Head of caudate nucleus (tissue), 42 donors: ENCODE measurements around the gene HSPB2.

Source experiments
- DNase-seq, 42 donors: peaks; one replicate each; pipeline versions ENCODE4 v3.0.0 to v3.0.0-alpha.2; 2020 to 2021; ENCODE audit warnings: mixed read lengths in 7 of 42
- intact Hi-C: fragments of 100-400 bp; cut with DNase I; formaldehyde crosslinking; loops from one replicate; pipeline ENCODE4 v1.15.0; 2022

Gene HSPB2

GRCh38 chr11:111957663-111958444 lies 45.3 kb downstream of the HSPB2 start:
- intact Hi-C loops, result no loop called here
- no peak for DNase-seq

DNA sequence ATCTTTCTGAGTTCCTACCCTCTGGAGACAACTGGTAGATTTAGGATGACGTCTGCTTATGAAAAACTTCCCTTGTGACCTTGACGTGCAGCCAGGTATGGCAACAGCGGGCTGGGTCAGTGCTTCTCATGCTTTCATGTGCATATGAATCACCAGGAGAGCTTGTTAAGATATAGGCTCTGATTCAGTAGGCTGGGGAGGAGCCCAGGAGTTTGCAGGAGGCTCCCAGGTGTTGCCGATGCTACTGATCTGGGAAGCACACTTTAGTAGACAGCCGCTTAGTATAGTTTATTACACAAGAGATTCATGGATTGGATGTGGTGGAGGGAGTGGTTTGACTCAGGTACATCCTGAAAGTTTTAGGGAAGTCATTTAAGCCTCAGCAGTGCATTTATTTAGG lies 48.4 kb downstream of the HSPB2 start:
- intact Hi-C loops, result no loop called here
- DNase-seq, result no peak

DNA sequence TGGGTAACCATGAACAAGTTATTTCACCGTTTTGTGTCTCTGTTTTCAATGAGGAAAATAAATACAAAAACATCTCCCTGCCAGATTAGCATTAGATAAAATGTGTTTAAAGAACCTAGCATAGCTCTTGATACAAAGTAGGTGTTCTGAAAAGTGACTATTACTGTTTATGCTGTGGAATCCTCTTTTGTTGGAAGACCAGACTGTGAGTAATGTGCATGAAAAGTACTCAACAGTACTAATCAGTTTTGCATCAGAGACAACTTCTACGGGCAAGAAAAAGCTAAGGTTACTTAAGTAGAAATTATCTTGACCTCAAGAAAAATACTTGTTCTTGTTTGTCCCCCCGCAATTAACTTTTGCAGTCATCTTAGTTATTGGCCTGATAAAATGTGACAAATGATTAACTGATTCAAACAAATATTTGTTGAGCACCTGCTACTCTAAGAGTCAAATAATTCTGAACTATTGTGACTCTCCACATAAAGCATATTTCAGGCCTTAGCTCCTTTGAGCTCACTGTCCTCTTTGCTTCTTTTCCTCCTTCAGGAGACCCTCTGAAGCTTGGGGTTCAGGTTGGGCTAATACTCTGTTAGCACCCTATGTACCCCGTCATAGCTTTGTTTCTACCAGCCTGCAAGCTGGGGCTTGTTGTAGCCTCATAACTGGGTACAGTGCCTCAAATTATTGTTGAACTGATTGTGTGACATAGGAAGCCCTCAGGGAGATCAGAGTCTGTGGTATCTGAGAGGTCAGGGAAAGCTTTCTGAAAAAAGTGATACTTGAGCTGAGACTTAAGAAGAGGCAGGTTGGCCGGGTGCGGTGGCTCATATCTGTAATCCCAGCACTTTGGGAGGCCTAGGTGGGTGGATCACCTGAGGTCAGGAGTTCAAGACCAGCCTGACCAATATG lies 49.1 kb downstream of the HSPB2 start:
- intact Hi-C loops, result no loop called here
- no peak for DNase-seq
